OCI-LY7 (cell line): ENCODE results near the gene PPP2R1B. TPM values are rescaled to one million over a fixed set of nuclear protein-coding genes. Genes with fewer than 3 reads are reported as not detected.

Experiments used
- BruUV-seq: library from RNA; stranded (reverse); fragments of 400-500 nt; replicated peaks from 2 replicates; lab custom pipeline; 2021; lab: Mats Ljungman, UMichigan
- CTCF ChIA-PET: fragments of 300-600 bp; sonication (Branson Sonifier 250); formaldehyde crosslinking; loops from one replicate; lab custom pipeline; 2022; ENCODE audit warnings: antibody characterized with exemption; ENCODE audit not compliant: unreplicated experiment; lab: Charles Lee
- POLR2A ChIA-PET: fragments of 300-600 bp; sonication (Branson Sonifier 250); formaldehyde crosslinking; loops from one replicate; lab custom pipeline; 2022; ENCODE audit warnings: antibody characterized with exemption; lab: Charles Lee
- DNase-seq: peaks from one replicate; pipeline ENCODE4 v3.0.0-alpha.2; 2015; ENCODE audit warnings: low spot score
- H2AFZ ChIP-seq: fragments of 200-600 bp; sonication (generic), shearing (Covaris generic); 2 replicates; pipeline ENCODE4 v1.6.1; 2014; ENCODE audit warnings: mild to moderate bottlenecking, antibody characterized with exemption, low read length, moderate library complexity
- H3K27ac ChIP-seq: fragments of 200-600 bp; sonication (generic); 2 replicates; pipeline ENCODE4 v1.5.1; 2014; ENCODE audit warnings: mixed run types, low read depth, mild to moderate bottlenecking, moderate library complexity, low read length, inconsistent platforms; ENCODE audit not compliant: poor library complexity, severe bottlenecking
- H3K36me3 ChIP-seq: fragments of 200-600 bp; sonication (generic); 2 replicates; pipeline ENCODE4 v1.6.1; 2014; ENCODE audit warnings: mild to moderate bottlenecking, antibody characterized with exemption, low read length, moderate library complexity, mixed read lengths; ENCODE audit not compliant: insufficient read depth
- H3K4me1 ChIP-seq: fragments of 200-600 bp; sonication (generic); 2 replicates; pipeline ENCODE4 v1.5.1; 2014; ENCODE audit warnings: mild to moderate bottlenecking, low read length; ENCODE audit not compliant: insufficient read depth, poor library complexity, severe bottlenecking
- H3K4me2 ChIP-seq: fragments of 200-600 bp; sonication (generic); 2 replicates; pipeline ENCODE4 v1.6.1; 2014; ENCODE audit warnings: mild to moderate bottlenecking, low read length
- H3K4me3 ChIP-seq: fragments of 200-600 bp; sonication (generic); 2 replicates; pipeline ENCODE4 v1.5.1; 2014; ENCODE audit warnings: mild to moderate bottlenecking, low read depth, low read length; ENCODE audit not compliant: poor library complexity, severe bottlenecking
- H3K79me2 ChIP-seq: fragments of 200-600 bp; sonication (generic); 2 replicates; pipeline ENCODE4 v1.6.1; 2016; ENCODE audit warnings: low read depth, mild to moderate bottlenecking, low read length, moderate library complexity, mixed read lengths; ENCODE audit not compliant: insufficient read depth
- H3K9me2 ChIP-seq: fragments of 200-600 bp; sonication (generic); 2 replicates; pipeline ENCODE4 v1.6.1; 2016; ENCODE audit warnings: mild to moderate bottlenecking, low read length, mixed read lengths; ENCODE audit not compliant: insufficient read depth
- H3K9me3 ChIP-seq: fragments of 200-600 bp; sonication (generic); 2 replicates; pipeline ENCODE4 v1.6.1; 2014; ENCODE audit warnings: mild to moderate bottlenecking, mixed run types, low read length, mixed read lengths
- H4K20me1 ChIP-seq: fragments of 200-600 bp; sonication (generic); 2 replicates; pipeline ENCODE4 v1.6.1; 2014; ENCODE audit warnings: mild to moderate bottlenecking, antibody characterized with exemption, low read length, moderate library complexity, mixed read lengths; ENCODE audit not compliant: insufficient read depth
- CTCF ChIP-seq: fragments of 200-600 bp; sonication (generic); conservative IDR thresholded peaks from 2 replicates; pipeline ENCODE4 v1.5.1; 2014; ENCODE audit warnings: mild to moderate bottlenecking, antibody characterized with exemption, low read length, moderate library complexity, mixed read lengths
- EZH2phosphoT487 ChIP-seq: fragments of 200-600 bp; sonication (generic); IDR thresholded peaks from 2 replicates; pipeline ENCODE4 v1.6.1; 2018; ENCODE audit warnings: low read depth, borderline replicate concordance, mild to moderate bottlenecking, mixed run types, antibody characterized with exemption, low read length, moderate library complexity, mixed read lengths
- intact Hi-C: fragments of 100-400 bp; cut with micrococcal nuclease; formaldehyde crosslinking; loops from one replicate; pipeline ENCODE4 v1.10.0; 2022; ENCODE audit not compliant: unreplicated experiment
- total RNA-seq, 2 experiments: library from RNA; depleted of rRNA in 1 of 2; stranded (reverse); fragments of >200 nt in 1 of 2; shearing (Covaris generic) in 1 of 2; gene quantifications; 2 replicates each; pipeline ENCODE4 v1.2.3, GENCODE V29; 2014 to 2022

Gene PPP2R1B
- total RNA-seq, 2 experiments from 2014 or later: 50.6 to 84.2 TPM

GRCh38 chr11:111736621-111737443, 29.4 kb downstream of the PPP2R1B start:
- POLR2A ChIA-PET: no interaction called here

GRCh38 chr11:111736181-111736590, 30.0 kb downstream of the PPP2R1B start:
- no peak overlapping the region for H3K4me2 ChIP-seq
- no peaks in the 10 kb centered on the region for H3K9me3 ChIP-seq
- TF ChIP-seq CTCF (no peak), EZH2phosphoT487 (no peak)
- H4K20me1 ChIP-seq: no peaks in the 10 kb centered on the region
- H3K79me2 ChIP-seq: no peaks in the 10 kb centered on the region
- ChIA-PET POLR2A (no interaction called here), CTCF (no interaction called here)
- H3K27ac ChIP-seq: no peak overlapping the region
- no peaks in the 10 kb centered on the region for H3K9me2 ChIP-seq
- BruUV-seq: no TSS peak
- H3K4me1 ChIP-seq: no peaks in the 10 kb centered on the region
- no peak overlapping the region for H3K4me3 ChIP-seq
- peaks cover 25% of the 10 kb centered on the region for H3K36me3 ChIP-seq
- DNase-seq: no peak
- intact Hi-C loops: no loop called here
- H2AFZ ChIP-seq: no peak overlapping the region

More at GRCh38 chr11:111736621-111737443, 29.4 kb downstream of the PPP2R1B start:
- no peaks in the 10 kb centered on the region for H3K79me2 ChIP-seq
- H3K36me3 ChIP-seq: peaks cover 32% of the 10 kb centered on the region
- no peak overlapping the region for H3K27ac ChIP-seq
- no peak overlapping the region for H2AFZ ChIP-seq
- CTCF ChIA-PET: no interaction called here
- no peaks in the 10 kb centered on the region for H3K9me2 ChIP-seq
- DNase-seq: no peak
- TF ChIP-seq EZH2phosphoT487 (no peak), CTCF (no peak)
- intact Hi-C loops: no loop called here
- no TSS peak for BruUV-seq
- no peak overlapping the region for H3K4me3 ChIP-seq
- no peaks in the 10 kb centered on the region for H3K4me1 ChIP-seq
- no peaks in the 10 kb centered on the region for H4K20me1 ChIP-seq
- H3K4me2 ChIP-seq: no peak overlapping the region
- no peaks in the 10 kb centered on the region for H3K9me3 ChIP-seq
